GM18507 (cell line): ENCODE data around the gene ANAPC2.
A peak's percentile ranks its signal among the peaks of the same experiment; 100 is the strongest.

Experiments used
- DNase-seq: peaks from one replicate; pipeline ENCODE4 v3.0.0; 2011; ENCODE audit warnings: low read depth; ENCODE audit not compliant: insufficient read length; ENCODE audit errors: extremely low spot score
- FAIRE-seq: peaks from 2 replicates; lab custom pipeline; 2011; peaks lifted over from hg19 to GRCh38; lab: Jason Lieb, UNC

Gene ANAPC2

GRCh38 chr9:137228506-137228967, 40.2 kb upstream of the ANAPC2 start:
- FAIRE-seq, result no peak
- no peak for DNase-seq

GRCh38 chr9:137227853-137228505, 39.6 kb upstream of the ANAPC2 start:
- no peak for FAIRE-seq
- DNase-seq, result no peak

GRCh38 chr9:137227054-137227852, 38.9 kb upstream of the ANAPC2 start, which contains the start of gene RNF224:
Gene RNF224 (plus strand): TSS chr9:137227502. CDS start chr9:137228336, 834 bp downstream.
- peak; percentile 59 for DNase-seq
- peak; percentile 84 for FAIRE-seq

GRCh38 chr9:137226338-137227053, 38.1 kb upstream of the ANAPC2 start:
- FAIRE-seq, result no peak
- no peak for DNase-seq

GRCh38 chr9:137225699-137226331, 37.5 kb upstream of the ANAPC2 start:
- DNase-seq (no peak), FAIRE-seq (no peak)

- DNase-seq (no peak), FAIRE-seq (no peak)
These were observed 36.7 kb upstream of the ANAPC2 start, which contains the start of gene CYSRT1 for GRCh38 chr9:137224830-137225694. Gene CYSRT1 (plus strand): TSS chr9:137225174. CDS start chr9:137225622, 448 bp downstream.

- peak; percentile 99 for FAIRE-seq
These were observed 35.0 kb upstream of the ANAPC2 start for GRCh38 chr9:137223078-137223970.

GRCh38 chr9:137222190-137223077, 34.1 kb upstream of the ANAPC2 start, which contains the start of gene RNF208:
Gene RNF208 (minus strand): TSS chr9:137222240. CDS start chr9:137221212, 1,028 bp downstream.
- FAIRE-seq (no peak), DNase-seq (no peak)

More at GRCh38 chr9:137223078-137223970, 35.0 kb upstream of the ANAPC2 start:
- peak; percentile 94 for DNase-seq

- FAIRE-seq, result no peak
These were observed 33.2 kb upstream of the ANAPC2 start for GRCh38 chr9:137221506-137222111.

GRCh38 chr9:137221095-137221505, 32.7 kb upstream of the ANAPC2 start:
- no peak for DNase-seq
- FAIRE-seq, result no peak

More at GRCh38 chr9:137221506-137222111, 33.2 kb upstream of the ANAPC2 start:
- no peak for DNase-seq

GRCh38 chr9:137220317-137221094, 32.1 kb upstream of the ANAPC2 start:
- DNase-seq (no peak), FAIRE-seq (no peak)

GRCh38 chr9:137219757-137220316, 31.5 kb upstream of the ANAPC2 start:
- no peak for FAIRE-seq

GRCh38 chr9:137218754-137219271, 30.5 kb upstream of the ANAPC2 start:
- no peak for FAIRE-seq
- DNase-seq, result no peak

More at GRCh38 chr9:137219757-137220316, 31.5 kb upstream of the ANAPC2 start:
- no peak for DNase-seq

GRCh38 chr9:137218212-137218753, 29.9 kb upstream of the ANAPC2 start:
- FAIRE-seq (no peak), DNase-seq (no peak)
